Chondrocyte (in vitro differentiated cells): ENCODE data around the gene ISY1. TPM values are rescaled to one million over a fixed set of nuclear protein-coding genes. Genes with fewer than 3 reads are reported as not detected.
"Not testable (repeated sequence)": the region's sequence is repeated elsewhere in the genome, so short reads cannot be mapped to it uniquely, and the experiment has no call there.

Experiments
- DNase-seq: peaks from one replicate; pipeline ENCODE4 v3.0.0; 2021; ENCODE audit warnings: mixed read lengths, low spot score
- H3K27ac Mint-ChIP-seq: one replicate; pipeline ENCODE4 v1.8.0; 2021; ENCODE audit warnings: mild to moderate bottlenecking, moderate library complexity, mixed read lengths; ENCODE audit not compliant: unreplicated experiment
- H3K27me3 Mint-ChIP-seq: 2 replicates; pipeline ENCODE4 v1.8.0; 2021; ENCODE audit warnings: low read depth, mixed read lengths
- H3K36me3 Mint-ChIP-seq: 2 replicates; pipeline ENCODE4 v1.8.0; 2021; ENCODE audit warnings: low read depth, mixed read lengths
- H3K4me1 Mint-ChIP-seq: 2 replicates; pipeline ENCODE4 v1.8.0; 2021; ENCODE audit warnings: low read depth, mild to moderate bottlenecking, mixed read lengths
- H3K4me3 Mint-ChIP-seq: one replicate; pipeline ENCODE4 v1.8.0; 2021; ENCODE audit warnings: mild to moderate bottlenecking, moderate library complexity, mixed read lengths; ENCODE audit not compliant: unreplicated experiment
- H3K9me3 Mint-ChIP-seq: 2 replicates; pipeline ENCODE4 v1.8.0; 2021; ENCODE audit warnings: low read depth, mixed read lengths
- total RNA-seq: library from RNA; stranded (reverse); gene quantifications from 3 replicates; pipeline ENCODE4 v1.2.1, GENCODE V29; 2021
- TF ChIP-seq, protein P1 (sequence below): fragments of 200-600 bp; sonication (generic); IDR thresholded peaks from 2 replicates; pipeline ENCODE4 v1.5.0; 2021; ENCODE audit warnings: antibody characterized with exemption, mild to moderate bottlenecking, moderate library complexity

ISY1 gene
- total RNA-seq, 1 donor from 2014 or later, result 31.3 TPM

GRCh38 chr3:129185783-129186182 lies 24.9 kb upstream of the ISY1 start:
- H3K36me3 Mint-ChIP-seq, result no peaks in the 10 kb centered on the region
- no peaks in the 10 kb centered on the region for H3K9me3 Mint-ChIP-seq
- H3K4me3 Mint-ChIP-seq, result no peak overlapping the region
- peaks cover 24% of the 10 kb centered on the region for H3K4me1 Mint-ChIP-seq
- TF ChIP-seq, protein P1, sequence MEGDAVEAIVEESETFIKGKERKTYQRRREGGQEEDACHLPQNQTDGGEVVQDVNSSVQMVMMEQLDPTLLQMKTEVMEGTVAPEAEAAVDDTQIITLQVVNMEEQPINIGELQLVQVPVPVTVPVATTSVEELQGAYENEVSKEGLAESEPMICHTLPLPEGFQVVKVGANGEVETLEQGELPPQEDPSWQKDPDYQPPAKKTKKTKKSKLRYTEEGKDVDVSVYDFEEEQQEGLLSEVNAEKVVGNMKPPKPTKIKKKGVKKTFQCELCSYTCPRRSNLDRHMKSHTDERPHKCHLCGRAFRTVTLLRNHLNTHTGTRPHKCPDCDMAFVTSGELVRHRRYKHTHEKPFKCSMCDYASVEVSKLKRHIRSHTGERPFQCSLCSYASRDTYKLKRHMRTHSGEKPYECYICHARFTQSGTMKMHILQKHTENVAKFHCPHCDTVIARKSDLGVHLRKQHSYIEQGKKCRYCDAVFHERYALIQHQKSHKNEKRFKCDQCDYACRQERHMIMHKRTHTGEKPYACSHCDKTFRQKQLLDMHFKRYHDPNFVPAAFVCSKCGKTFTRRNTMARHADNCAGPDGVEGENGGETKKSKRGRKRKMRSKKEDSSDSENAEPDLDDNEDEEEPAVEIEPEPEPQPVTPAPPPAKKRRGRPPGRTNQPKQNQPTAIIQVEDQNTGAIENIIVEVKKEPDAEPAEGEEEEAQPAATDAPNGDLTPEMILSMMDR, result no peak
- DNase-seq, result no peak
- H3K27ac Mint-ChIP-seq, result no peak overlapping the region
- H3K27me3 Mint-ChIP-seq, result no peaks in the 10 kb centered on the region

GRCh38 chr3:129184784-129185542 lies 24.1 kb upstream of the ISY1 start:
- H3K27me3 Mint-ChIP-seq, H3K36me3 Mint-ChIP-seq, H3K27ac Mint-ChIP-seq, DNase-seq, H3K9me3 Mint-ChIP-seq: not testable (repeated sequence)
- H3K4me1 Mint-ChIP-seq, result peaks cover 32% of the 10 kb centered on the region
- peak overlapping the region; percentile 92 for H3K4me3 Mint-ChIP-seq

- Mint-ChIP-seq H3K27ac (peak overlapping the region; percentile 96), H3K4me3 (peak overlapping the region; percentile 92), H3K4me1 (peaks cover 36% of the 10 kb centered on the region), H3K27me3 (no peaks in the 10 kb centered on the region), H3K9me3 (no peaks in the 10 kb centered on the region), H3K36me3 (peaks cover under 1% of the 10 kb centered on the region)
- TF ChIP-seq, protein P1, result peak; percentile 10
- DNase-seq, result no peak
Measured at GRCh38 chr3:129184396-129184657, 23.5 kb upstream of the ISY1 start.

GRCh38 chr3:129183569-129184395 lies 22.9 kb upstream of the ISY1 start, which contains the start of gene CNBP:
CNBP (minus strand) TSS chr3:129183896; CDS start chr3:129171757, 12,139 bp downstream.
- peak within 1 kb of the TSS; percentile 96 for H3K27ac Mint-ChIP-seq
- no peaks in the 10 kb centered on the region for H3K27me3 Mint-ChIP-seq
- peak within 1 kb of the TSS; percentile 92 for H3K4me3 Mint-ChIP-seq
- peaks cover 2% of the 10 kb centered on the region for H3K36me3 Mint-ChIP-seq
- DNase-seq, result peak; percentile 96
- no peaks in the 10 kb centered on the region for H3K9me3 Mint-ChIP-seq
- TF ChIP-seq, protein P1, result no peak
- peaks cover 40% of the 10 kb centered on the region for H3K4me1 Mint-ChIP-seq

DNA sequence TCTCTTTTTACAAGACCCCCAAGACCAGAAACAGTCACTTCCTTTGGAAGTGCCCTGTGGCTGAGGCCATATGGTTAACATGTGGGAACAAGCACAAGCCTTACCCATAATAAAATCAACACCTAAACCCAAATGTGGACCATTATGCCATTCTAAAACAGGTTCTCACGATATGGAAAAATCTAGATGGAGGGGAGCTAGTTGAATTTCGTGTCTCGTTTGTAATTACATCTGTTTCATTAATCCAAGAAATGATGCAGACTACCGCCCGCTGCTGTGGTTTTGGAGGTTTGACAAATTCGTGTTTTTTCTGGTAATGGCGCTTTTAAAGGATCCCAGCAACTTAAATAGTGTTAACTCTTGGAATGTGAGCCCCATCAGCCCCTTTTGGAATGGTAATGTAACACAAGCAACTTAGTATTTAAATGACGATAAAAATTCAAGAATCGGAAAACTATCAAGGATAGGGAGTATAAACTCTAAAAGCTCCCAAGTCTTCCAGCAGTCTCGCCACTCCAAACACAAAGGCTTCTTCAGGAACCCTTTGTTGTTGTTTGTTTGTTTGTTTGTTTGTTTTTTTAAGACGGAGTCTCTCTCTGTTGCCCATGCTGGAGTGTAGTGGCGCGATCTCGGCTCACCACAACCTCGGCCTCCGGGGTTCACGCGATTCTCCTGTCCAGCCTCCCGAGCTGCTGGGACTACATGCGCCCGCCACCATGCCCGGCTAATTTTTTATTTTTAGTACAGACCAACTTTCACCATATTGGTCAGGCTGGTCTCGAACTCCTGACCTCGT lies 21.7 kb upstream of the ISY1 start:
- Mint-ChIP-seq H3K4me3 (peak overlapping the region; percentile 92), H3K36me3 (peaks cover 2% of the 10 kb centered on the region), H3K27ac (peak overlapping the region; percentile 96), H3K27me3 (no peaks in the 10 kb centered on the region), H3K4me1 (peaks cover 41% of the 10 kb centered on the region), H3K9me3 (no peaks in the 10 kb centered on the region)
- no peak for DNase-seq
- TF ChIP-seq, protein P1, result no peak
